OCI-LY7 (cell line): ENCODE results near the gene BCAN. TPM values are rescaled to one million over a fixed set of nuclear protein-coding genes. Genes with fewer than 3 reads are reported as not detected.

Experiments used
- BruUV-seq: library from RNA; stranded (reverse); fragments of 400-500 nt; replicated peaks from 2 replicates; lab custom pipeline; 2021; lab: Mats Ljungman, UMichigan
- CTCF ChIA-PET: fragments of 300-600 bp; sonication (Branson Sonifier 250); formaldehyde crosslinking; loops from one replicate; lab custom pipeline; 2022; ENCODE audit warnings: antibody characterized with exemption; ENCODE audit not compliant: unreplicated experiment; lab: Charles Lee
- POLR2A ChIA-PET: fragments of 300-600 bp; sonication (Branson Sonifier 250); formaldehyde crosslinking; loops from one replicate; lab custom pipeline; 2022; ENCODE audit warnings: antibody characterized with exemption; lab: Charles Lee
- DNase-seq: peaks from one replicate; pipeline ENCODE4 v3.0.0-alpha.2; 2015; ENCODE audit warnings: low spot score
- H2AFZ ChIP-seq: fragments of 200-600 bp; sonication (generic), shearing (Covaris generic); 2 replicates; pipeline ENCODE4 v1.6.1; 2014; ENCODE audit warnings: mild to moderate bottlenecking, antibody characterized with exemption, low read length, moderate library complexity
- H3K27ac ChIP-seq: fragments of 200-600 bp; sonication (generic); 2 replicates; pipeline ENCODE4 v1.5.1; 2014; ENCODE audit warnings: mixed run types, low read depth, mild to moderate bottlenecking, moderate library complexity, low read length, inconsistent platforms; ENCODE audit not compliant: poor library complexity, severe bottlenecking
- H3K36me3 ChIP-seq: fragments of 200-600 bp; sonication (generic); 2 replicates; pipeline ENCODE4 v1.6.1; 2014; ENCODE audit warnings: mild to moderate bottlenecking, antibody characterized with exemption, low read length, moderate library complexity, mixed read lengths; ENCODE audit not compliant: insufficient read depth
- H3K4me1 ChIP-seq: fragments of 200-600 bp; sonication (generic); 2 replicates; pipeline ENCODE4 v1.5.1; 2014; ENCODE audit warnings: mild to moderate bottlenecking, low read length; ENCODE audit not compliant: insufficient read depth, poor library complexity, severe bottlenecking
- H3K4me2 ChIP-seq: fragments of 200-600 bp; sonication (generic); 2 replicates; pipeline ENCODE4 v1.6.1; 2014; ENCODE audit warnings: mild to moderate bottlenecking, low read length
- H3K4me3 ChIP-seq: fragments of 200-600 bp; sonication (generic); 2 replicates; pipeline ENCODE4 v1.5.1; 2014; ENCODE audit warnings: mild to moderate bottlenecking, low read depth, low read length; ENCODE audit not compliant: poor library complexity, severe bottlenecking
- H3K79me2 ChIP-seq: fragments of 200-600 bp; sonication (generic); 2 replicates; pipeline ENCODE4 v1.6.1; 2016; ENCODE audit warnings: low read depth, mild to moderate bottlenecking, low read length, moderate library complexity, mixed read lengths; ENCODE audit not compliant: insufficient read depth
- H3K9me2 ChIP-seq: fragments of 200-600 bp; sonication (generic); 2 replicates; pipeline ENCODE4 v1.6.1; 2016; ENCODE audit warnings: mild to moderate bottlenecking, low read length, mixed read lengths; ENCODE audit not compliant: insufficient read depth
- H3K9me3 ChIP-seq: fragments of 200-600 bp; sonication (generic); 2 replicates; pipeline ENCODE4 v1.6.1; 2014; ENCODE audit warnings: mild to moderate bottlenecking, mixed run types, low read length, mixed read lengths
- H4K20me1 ChIP-seq: fragments of 200-600 bp; sonication (generic); 2 replicates; pipeline ENCODE4 v1.6.1; 2014; ENCODE audit warnings: mild to moderate bottlenecking, antibody characterized with exemption, low read length, moderate library complexity, mixed read lengths; ENCODE audit not compliant: insufficient read depth
- EZH2phosphoT487 ChIP-seq: fragments of 200-600 bp; sonication (generic); IDR thresholded peaks from 2 replicates; pipeline ENCODE4 v1.6.1; 2018; ENCODE audit warnings: low read depth, borderline replicate concordance, mild to moderate bottlenecking, mixed run types, antibody characterized with exemption, low read length, moderate library complexity, mixed read lengths
- intact Hi-C: fragments of 100-400 bp; cut with micrococcal nuclease; formaldehyde crosslinking; loops from one replicate; pipeline ENCODE4 v1.10.0; 2022; ENCODE audit not compliant: unreplicated experiment
- total RNA-seq, 2 experiments: library from RNA; depleted of rRNA in 1 of 2; stranded (reverse); fragments of >200 nt in 1 of 2; shearing (Covaris generic) in 1 of 2; gene quantifications; 2 replicates each; pipeline ENCODE4 v1.2.3, GENCODE V29; 2014 to 2022
- TF ChIP-seq, protein P1 (sequence below): fragments of 200-600 bp; sonication (generic); conservative IDR thresholded peaks from 2 replicates; pipeline ENCODE4 v1.5.1; 2014; ENCODE audit warnings: mild to moderate bottlenecking, antibody characterized with exemption, low read length, moderate library complexity, mixed read lengths

BCAN gene
- total RNA-seq, 2 experiments from 2014 or later = not detected

DNA sequence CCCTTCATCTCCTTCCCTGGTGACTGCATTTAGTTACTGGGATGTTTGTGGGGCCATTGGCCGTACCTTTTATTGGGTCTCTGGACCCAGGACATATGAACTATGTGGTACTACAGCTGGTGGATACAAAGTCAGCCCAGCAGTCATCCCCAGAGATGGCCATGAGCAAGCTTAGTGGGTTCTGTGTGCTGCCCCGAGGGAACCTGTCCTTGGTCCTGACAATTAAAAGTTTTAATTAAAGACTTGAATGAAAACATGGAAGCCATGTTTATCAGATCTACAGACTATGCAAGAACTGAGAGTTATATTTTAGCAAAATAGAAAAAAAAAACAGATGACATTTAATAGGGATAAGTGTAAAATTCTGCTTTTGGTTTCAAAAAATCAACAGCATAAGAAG, 38.1 kb downstream of the BCAN start:
- ChIA-PET CTCF (no interaction called here), POLR2A (no interaction called here)
- Histone ChIP-seq H3K36me3 (no peaks in the 10 kb centered on the region), H3K9me2 (no peaks in the 10 kb centered on the region), H2AFZ (no peak overlapping the region), H3K4me1 (no peaks in the 10 kb centered on the region), H3K79me2 (no peaks in the 10 kb centered on the region), H3K4me3 (no peak overlapping the region), H3K4me2 (no peak overlapping the region), H3K27ac (no peak overlapping the region), H3K9me3 (no peaks in the 10 kb centered on the region), H4K20me1 (no peaks in the 10 kb centered on the region)
- TF ChIP-seq, protein P1, sequence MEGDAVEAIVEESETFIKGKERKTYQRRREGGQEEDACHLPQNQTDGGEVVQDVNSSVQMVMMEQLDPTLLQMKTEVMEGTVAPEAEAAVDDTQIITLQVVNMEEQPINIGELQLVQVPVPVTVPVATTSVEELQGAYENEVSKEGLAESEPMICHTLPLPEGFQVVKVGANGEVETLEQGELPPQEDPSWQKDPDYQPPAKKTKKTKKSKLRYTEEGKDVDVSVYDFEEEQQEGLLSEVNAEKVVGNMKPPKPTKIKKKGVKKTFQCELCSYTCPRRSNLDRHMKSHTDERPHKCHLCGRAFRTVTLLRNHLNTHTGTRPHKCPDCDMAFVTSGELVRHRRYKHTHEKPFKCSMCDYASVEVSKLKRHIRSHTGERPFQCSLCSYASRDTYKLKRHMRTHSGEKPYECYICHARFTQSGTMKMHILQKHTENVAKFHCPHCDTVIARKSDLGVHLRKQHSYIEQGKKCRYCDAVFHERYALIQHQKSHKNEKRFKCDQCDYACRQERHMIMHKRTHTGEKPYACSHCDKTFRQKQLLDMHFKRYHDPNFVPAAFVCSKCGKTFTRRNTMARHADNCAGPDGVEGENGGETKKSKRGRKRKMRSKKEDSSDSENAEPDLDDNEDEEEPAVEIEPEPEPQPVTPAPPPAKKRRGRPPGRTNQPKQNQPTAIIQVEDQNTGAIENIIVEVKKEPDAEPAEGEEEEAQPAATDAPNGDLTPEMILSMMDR = no peak
- 0 out of 2 replicates have a peak, but pooled peaks have one; percentile 41 for TF ChIP-seq EZH2phosphoT487
- intact Hi-C loops = loop anchor here (10.0 kb wide), 1 partner anchor 115 kb away; no protein-coding TSS in a partner anchor
- DNase-seq = no peak
- no TSS peak for BruUV-seq

DNA sequence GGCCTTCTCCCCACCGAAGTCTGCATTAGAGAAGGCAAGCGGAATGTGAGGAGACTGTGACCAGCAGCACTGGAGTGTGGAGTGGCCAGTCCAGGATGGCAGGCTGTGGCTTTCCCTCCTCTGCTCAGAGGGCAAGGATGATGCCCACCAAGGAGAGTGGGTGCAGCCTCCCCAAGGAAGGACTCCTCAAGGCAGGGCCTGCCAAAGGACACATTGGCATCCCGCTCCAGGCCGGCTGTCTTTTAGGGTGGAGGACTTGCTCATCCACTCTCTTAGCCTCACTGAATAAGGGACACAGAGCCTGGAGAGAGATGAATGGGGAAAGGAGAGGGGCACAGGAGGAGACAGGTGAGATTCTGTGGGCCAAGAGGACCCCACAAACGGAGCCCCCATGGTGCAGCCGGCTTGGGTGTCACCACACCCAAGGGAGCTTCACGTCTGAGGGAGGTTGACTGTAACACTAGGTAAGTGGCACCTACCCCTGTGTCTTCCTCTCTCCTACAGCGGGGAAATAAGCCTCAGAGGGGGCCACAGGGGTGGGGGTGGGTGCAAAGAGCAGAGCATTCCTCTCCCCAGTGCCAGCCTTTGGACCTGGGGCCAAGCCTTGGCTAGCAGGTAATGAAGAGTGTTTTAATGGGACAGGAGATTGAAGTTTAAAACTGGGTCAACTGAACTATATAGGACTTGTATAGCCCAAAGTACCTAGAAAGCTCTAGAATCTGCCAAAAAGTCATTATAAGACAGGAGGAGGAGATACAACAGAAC, 39.5 kb downstream of the BCAN start:
- intact Hi-C loops = loop anchor here (10.0 kb wide), 1 partner anchor 113 kb away; no protein-coding TSS in a partner anchor
- no peak overlapping the region for H3K4me2 ChIP-seq
- DNase-seq = no peak
- no peak overlapping the region for H2AFZ ChIP-seq
- H3K36me3 ChIP-seq = no peaks in the 10 kb centered on the region
- no peaks in the 10 kb centered on the region for H4K20me1 ChIP-seq
- H3K4me1 ChIP-seq = no peaks in the 10 kb centered on the region
- TF ChIP-seq EZH2phosphoT487 = no peak
- TF ChIP-seq, protein P1 = no peak
- H3K9me2 ChIP-seq = no peaks in the 10 kb centered on the region
- no peaks in the 10 kb centered on the region for H3K79me2 ChIP-seq
- H3K4me3 ChIP-seq = no peak overlapping the region
- no TSS peak for BruUV-seq
- CTCF ChIA-PET = interaction anchor here (0.5 to 1.1 kb wide), 2 partner anchors 24 to 31 kb away, joined by 3 to 4 read pairs; no protein-coding TSS in a partner anchor
- no peak overlapping the region for H3K27ac ChIP-seq
- no peaks in the 10 kb centered on the region for H3K9me3 ChIP-seq
- POLR2A ChIA-PET = no interaction called here
